ENCODE results near the gene ZEB2. TPM values are rescaled to one million over a fixed set of nuclear protein-coding genes. Genes with fewer than 3 reads are reported as not detected.

Gene ZEB2
- 15.1 and 15.2 TPM in 2 replicates for total RNA-seq (2014; rRNA removed; shearing (Covaris generic))

GRCh38 chr2:144519934-144520731 is at the start of gene ZEB2:
Gene ZEB2, minus strand, starts transcription at chr2:144520119. Its CDS starts 2,769 bp downstream, at chr2:144517350.
- DNase-seq (ENCODE audit: low read depth), result peak; percentile 79

DNA sequence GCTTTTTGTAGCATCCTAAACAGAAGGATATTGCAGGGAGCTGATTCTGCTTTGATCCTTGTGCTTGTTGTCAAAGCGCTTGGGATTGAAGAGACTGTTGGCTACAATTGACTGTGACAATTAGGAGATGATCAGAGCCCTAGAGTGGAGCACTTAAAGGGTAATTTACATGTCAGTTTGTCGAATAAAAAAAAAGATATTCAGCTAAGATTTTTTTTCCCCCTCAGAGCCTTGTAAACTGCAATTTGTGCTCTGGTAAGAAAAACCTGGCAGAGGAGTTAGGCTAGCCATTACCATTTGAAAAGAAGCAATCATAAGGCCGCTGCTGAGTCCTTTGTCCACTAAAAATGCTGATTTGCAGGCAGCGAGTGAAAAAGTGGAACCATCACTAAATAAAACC is 47.8 kb upstream of the ZEB2 start:
- no peak for DNase-seq (ENCODE audit: low read depth)

DNA sequence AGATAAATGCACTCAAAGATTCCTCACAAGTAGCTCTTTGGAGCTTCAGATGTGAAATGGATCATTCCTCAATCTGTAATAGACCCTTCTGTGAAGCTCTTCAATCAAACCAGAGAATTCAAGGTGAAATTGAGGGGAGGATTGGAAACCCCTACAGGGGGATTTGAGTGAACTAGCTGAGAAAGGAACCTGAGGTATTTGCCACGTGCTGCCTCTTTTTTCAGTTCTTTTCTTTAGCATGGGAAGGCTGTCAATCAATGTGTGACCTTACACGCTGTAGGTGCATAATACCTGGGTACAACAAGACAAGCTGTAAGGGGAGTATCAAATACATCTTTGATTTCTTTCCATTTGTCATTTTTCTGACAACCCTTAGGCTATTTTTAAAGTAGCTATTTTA is 46.5 kb upstream of the ZEB2 start:
- no peak for DNase-seq (ENCODE audit: low read depth)

DNA sequence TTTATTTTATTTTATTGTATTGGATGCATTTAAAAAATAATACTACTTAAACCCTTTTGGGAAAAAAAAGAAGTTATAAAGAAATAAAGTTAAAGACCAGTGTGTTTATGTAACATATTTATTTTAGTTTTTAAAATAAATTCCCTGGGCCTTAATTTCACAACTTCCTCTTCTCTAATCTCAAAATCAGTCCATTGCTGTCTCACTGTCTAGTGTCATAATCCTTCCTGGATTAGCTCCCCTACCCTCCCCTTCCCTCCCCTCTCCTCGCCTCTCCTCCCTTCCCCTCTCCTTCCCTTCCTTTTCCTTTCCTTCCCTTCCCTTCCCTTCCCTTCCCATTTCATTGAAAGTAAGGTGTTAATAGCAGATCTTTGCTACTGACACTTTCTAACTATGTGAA is 40.3 kb upstream of the ZEB2 start:
- no peak for DNase-seq (ENCODE audit: low read depth)

DNA sequence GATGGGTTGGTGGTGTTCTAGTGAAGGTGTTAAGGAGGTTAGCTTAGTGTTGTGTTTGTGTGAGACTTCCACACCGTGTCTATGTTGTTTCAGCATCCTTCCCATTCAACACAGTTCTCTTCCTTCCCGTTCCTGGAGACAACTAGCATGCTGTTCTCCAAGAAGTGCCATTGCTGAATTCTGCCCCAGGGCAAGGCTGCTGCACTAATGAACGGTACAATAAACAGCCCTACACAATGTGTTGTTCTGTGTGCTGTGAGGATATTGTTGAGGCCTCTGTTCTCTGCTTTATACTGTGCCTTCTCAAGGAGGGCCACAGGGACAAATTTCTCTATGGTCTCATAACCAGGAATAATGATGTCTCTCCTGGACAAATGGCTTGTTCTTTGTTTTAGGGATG is 39.8 kb upstream of the ZEB2 start:
- no peak for DNase-seq (ENCODE audit: low read depth)

GRCh38 chr2:144559242-144559641 is 39.3 kb upstream of the ZEB2 start:
- DNase-seq (ENCODE audit: low read depth), result no peak

GRCh38 chr2:144554492-144555210 is 34.7 kb upstream of the ZEB2 start:
- no peak for DNase-seq (ENCODE audit: low read depth)

DNA sequence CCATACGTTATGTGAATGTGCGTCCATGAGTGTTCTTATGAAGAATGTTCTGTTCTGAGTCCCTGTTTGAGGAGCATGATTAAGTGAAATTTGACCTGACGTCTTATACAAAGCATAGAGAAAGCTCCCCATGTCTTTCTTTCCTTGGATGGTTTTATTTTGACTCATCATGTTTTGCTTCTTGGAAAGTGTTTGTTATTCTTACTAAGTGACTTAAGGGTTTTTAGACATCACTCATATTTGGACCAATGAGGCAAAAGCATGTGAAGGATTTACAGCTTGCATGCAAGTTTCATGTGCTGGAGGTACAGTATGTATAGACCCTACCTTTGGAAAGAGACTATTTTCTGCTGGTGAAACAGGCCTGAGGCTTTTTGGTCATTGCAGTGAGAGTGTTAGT is 33.5 kb upstream of the ZEB2 start:
- DNase-seq (ENCODE audit: low read depth), result peak; percentile 68

DNA sequence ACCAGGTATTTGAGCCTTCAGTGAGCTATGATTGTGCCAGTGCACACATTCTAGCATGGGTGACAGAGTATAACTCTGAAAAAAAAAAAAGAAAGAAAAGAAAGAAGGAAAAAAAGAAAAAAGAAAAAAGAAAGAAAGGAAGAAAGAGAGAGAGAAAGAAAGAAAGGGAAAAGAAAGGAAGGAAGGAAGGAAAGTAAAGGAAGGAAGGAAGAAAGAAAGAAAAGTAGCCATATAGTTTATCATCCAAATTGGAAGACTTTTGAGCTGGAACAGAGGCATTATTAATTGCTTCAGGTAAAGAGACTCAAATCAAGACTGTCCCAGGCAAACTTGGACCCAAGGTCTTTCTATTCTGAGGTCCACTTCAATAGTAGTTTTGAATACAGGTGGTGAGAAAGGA is 32.9 kb upstream of the ZEB2 start:
- no peak for DNase-seq (ENCODE audit: low read depth)

DNA sequence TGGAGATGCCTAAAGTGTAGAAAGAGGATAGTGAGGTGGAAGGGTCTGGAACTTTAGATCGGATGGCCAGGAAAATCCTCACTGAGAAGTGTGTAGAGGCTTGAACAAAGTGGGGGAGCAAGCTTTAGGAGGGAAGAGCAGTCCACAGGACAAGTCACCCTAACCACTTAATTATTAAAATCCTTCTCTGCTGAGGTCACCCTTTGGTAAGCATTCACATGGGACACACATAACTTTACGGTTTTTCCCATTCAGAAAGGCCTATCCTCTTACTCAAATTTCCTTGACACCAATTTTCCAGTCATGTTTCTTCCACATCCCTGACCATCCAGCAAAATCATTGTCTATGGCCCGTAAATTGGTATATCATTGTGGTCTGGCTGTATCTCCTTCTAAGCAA is 31.0 kb upstream of the ZEB2 start:
- peak; percentile 18 for DNase-seq (ENCODE audit: low read depth)

GRCh38 chr2:144550084-144550483 is 30.2 kb upstream of the ZEB2 start:
- no peak for DNase-seq (ENCODE audit: low read depth)

GRCh38 chr2:144548532-144549191 is 28.7 kb upstream of the ZEB2 start:
- no peak for DNase-seq (ENCODE audit: low read depth)

DNA sequence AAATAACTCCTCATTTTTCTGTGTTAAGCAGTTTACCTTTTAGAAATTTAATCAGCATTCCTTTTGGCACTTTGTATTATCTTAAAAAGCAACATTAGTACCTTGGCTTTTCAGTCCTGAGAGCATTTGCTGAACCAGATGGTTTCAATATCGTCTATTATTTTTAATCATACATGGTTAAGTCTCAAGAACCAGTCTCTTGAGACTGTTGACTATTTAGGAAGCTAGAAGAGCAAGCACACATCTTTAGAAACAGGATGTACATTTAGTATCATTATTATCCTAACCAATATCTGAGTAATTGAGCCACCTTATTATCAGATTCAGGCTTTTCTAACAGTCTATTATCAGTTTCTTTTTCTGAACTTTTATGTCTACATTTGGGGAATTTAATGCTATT is 28.2 kb upstream of the ZEB2 start:
- DNase-seq (ENCODE audit: low read depth), result no peak

- no peak for DNase-seq (ENCODE audit: low read depth)
Observed at GRCh38 chr2:144547494-144547893, 27.6 kb upstream of the ZEB2 start.

DNA sequence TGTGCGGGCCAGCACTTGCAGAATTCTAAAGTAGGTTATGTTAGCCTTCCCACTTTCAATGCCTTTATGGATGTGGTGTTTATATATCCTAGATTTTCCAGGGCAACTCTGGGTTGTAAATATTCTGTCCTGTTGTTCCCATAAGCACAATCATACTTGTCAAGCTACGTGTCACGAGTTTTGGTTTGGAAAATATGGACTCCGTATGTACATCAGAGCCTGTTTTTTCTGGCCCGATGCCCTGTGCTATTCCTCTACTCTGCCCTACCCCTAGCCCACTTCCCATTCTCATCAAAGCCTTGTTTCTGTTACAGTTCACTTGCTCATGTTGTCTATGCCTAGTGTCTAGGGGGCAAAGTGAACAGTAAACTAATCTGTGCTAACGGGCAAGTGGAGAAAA is 27.0 kb upstream of the ZEB2 start:
- DNase-seq (ENCODE audit: low read depth), result peak; percentile 23

DNA sequence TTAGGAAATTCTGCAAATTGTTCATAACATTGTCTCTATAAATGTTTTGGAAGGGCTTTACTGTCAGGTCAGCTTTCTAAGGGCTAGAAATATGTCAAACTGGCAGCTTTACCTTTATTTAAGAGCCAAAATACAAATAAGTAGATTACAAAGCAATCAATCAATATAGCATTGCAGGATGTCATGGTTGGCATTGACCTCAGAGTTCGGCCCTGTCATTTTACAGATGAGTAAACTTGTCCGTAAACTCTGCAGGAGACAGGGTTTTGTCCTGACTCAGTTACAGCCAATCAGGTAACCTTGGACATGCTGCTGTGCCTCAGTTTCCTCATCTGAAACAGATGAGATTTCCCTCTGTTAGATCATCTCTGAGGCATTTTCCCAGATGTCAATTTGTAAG is 25.9 kb upstream of the ZEB2 start:
- DNase-seq (ENCODE audit: low read depth), result no peak

- no peak for DNase-seq (ENCODE audit: low read depth)
Observed at GRCh38 chr2:144544053-144544452, 24.1 kb upstream of the ZEB2 start.

GRCh38 chr2:144541396-144541795 is 21.5 kb upstream of the ZEB2 start:
- DNase-seq (ENCODE audit: low read depth), result no peak

DNA sequence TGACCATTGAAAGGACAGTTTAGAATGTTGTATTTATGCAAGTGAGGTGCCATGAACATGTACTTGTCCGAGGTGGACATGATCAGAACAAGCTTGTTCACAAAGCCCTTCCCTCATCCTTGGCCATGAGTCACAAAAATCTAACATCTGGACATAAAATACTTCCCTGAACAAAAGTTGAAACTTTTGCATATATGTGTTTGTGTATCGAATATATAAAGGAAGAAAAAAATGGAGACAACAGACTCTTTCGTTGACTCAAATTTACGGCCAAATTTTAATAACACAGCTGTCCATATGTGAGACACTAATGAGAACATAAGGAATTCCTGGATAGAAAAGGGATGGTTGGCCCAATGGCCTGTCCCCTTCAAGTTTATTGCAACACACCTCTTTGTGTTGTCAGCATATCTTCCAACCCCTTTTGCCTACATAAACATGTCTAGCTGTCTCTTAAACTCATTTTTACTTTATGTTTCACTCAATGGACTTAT is 19.4 kb upstream of the ZEB2 start:
- no peak for DNase-seq (ENCODE audit: low read depth)

DNA sequence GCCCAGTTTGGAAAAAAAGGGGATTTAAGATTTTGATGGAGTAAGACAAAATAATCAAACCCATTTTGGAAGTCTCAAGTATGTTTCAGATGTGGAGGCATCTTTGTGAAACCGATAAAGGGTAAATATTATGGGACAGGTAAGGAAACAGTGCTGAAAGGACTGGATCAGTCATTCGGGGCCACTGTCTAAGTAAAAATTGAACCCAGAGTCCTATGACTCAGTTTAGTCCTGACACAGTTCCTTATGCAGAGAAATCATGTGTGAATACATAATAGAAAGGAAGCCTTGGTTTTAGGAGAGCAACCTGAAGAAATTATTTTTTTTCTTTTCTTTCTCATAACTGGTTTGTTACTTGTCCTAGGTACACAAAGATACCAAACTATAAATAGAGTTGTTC is 15.4 kb upstream of the ZEB2 start:
- DNase-seq (ENCODE audit: low read depth), result no peak

DNA sequence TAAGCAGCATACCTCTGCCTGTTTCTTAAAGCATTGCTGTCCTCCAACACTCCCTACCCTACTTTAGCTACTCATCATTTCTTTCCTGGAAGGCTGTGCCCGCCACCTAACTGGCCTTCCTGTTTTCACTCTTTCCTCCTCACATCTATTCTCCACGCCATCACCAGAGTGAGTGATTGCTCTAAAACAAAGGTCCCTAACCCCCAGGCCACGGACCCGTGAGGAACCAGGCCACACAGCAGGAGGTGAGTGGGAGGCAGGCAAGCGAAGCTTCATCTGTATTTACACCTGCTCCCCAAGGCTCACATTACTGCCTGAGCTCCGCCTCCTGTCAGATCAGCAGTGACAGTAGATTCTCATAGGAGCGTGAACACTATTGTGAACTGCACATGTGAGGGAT is 13.3 kb upstream of the ZEB2 start:
- DNase-seq (ENCODE audit: low read depth), result no peak

DNA sequence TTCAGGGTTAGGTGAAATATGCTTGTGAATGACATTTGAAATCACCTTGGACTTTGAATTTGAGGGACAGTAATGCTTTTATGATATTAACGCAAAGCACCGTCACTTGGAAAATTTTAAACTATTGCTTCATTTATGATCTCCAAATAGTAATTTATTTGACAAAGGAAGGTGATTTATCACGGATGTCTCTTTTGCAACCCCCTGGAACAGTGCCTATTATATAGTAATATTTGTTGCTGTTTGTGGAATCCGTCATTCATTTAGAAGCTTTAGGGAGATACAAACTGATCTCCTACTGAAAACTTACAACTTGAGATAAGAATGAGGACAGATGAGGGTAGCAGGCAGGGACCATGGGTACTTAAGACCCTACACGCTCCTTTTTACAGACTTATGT is 10.7 kb upstream of the ZEB2 start:
- DNase-seq (ENCODE audit: low read depth), result no peak

- DNase-seq (ENCODE audit: low read depth), result no peak
Observed at GRCh38 chr2:144529841-144530240, 9.9 kb upstream of the ZEB2 start.

Measured in Daoy (cell line).